ENCODE measurements around the gene PLAA. TPM values are rescaled to one million over a fixed set of nuclear protein-coding genes. Genes with fewer than 3 reads are reported as not detected.
A peak's percentile ranks its signal among the peaks of the same experiment; 100 is the strongest.

PLAA gene
- total RNA-seq, 4 donors from 2014 or later: 18.0 to 27.7 (median 23.8) TPM

GRCh38 chr9:26950521-26950920, 3.5 kb upstream of the PLAA start:
- H3K27ac ChIP-seq: no peak overlapping the region
- no peaks in the 10 kb centered on the region for H3K9me3 ChIP-seq
- no peak for DNase-seq
- 86 to 87% methylated on average over 1 of the region's 1 CpG for WGBS, 2 donors
- intact Hi-C loops (cut with DNase I): no loop called here
- no peak overlapping the region for H3K4me3 ChIP-seq
- TF ChIP-seq CTCF (IDR thresholded peaks at IDR 0.05) (no peak), POLR2A (IDR thresholded peaks at IDR 0.05) (no peak)
- H3K27me3 ChIP-seq: no peaks in the 10 kb centered on the region
- no peaks in the 10 kb centered on the region for H3K36me3 ChIP-seq
- peaks cover 9 to 20% (median 15%) of the 10 kb centered on the region in 3 donors for H3K4me1 ChIP-seq

- no peak overlapping the region for H3K27ac ChIP-seq
- H3K9me3 ChIP-seq: no peaks in the 10 kb centered on the region
- no peaks in the 10 kb centered on the region for H3K36me3 ChIP-seq
- TF ChIP-seq POLR2A (IDR thresholded peaks at IDR 0.05): no peak
- WGBS, 2 donors: 43 to 55% methylated on average over 6 of the region's 6 CpGs
- H3K4me3 ChIP-seq: no peak overlapping the region
- intact Hi-C loops (cut with DNase I): no loop called here
- H3K27me3 ChIP-seq: no peaks in the 10 kb centered on the region
- DNase-seq: no peak
- peaks cover 18 to 25% (median 18%) of the 10 kb centered on the region in 3 donors for H3K4me1 ChIP-seq
Observed at GRCh38 chr9:26949637-26950069, 2.6 kb upstream of the PLAA start.

GRCh38 chr9:26947736-26948135, 694 bp upstream of the PLAA start:
- Histone ChIP-seq H3K27me3 (no peaks in the 10 kb centered on the region), H3K27ac (peak overlapping the region; percentile 97 to 98 (median 98)), H3K4me1 (peaks cover 18 to 43% (median 20%) of the 10 kb centered on the region in 3 donors), H3K9me3 (no peaks in the 10 kb centered on the region), H3K36me3 (peaks cover 0 to 4% (median 0%) of the 10 kb centered on the region in 3 donors), H3K4me3 (peak overlapping the region; percentile 82 to 91 (median 88))
- no peak for DNase-seq
- TF ChIP-seq POLR2A (IDR thresholded peaks at IDR 0.05): no peak
- no peak for TF ChIP-seq CTCF (IDR thresholded peaks at IDR 0.05)
- WGBS, 2 donors: 2 to 3% methylated on average over 9 of the region's 9 CpGs
- intact Hi-C loops (cut with DNase I): no loop called here

GRCh38 chr9:26945591-26945990, 1.5 kb downstream of the PLAA start:
- Histone ChIP-seq H3K4me1 (peaks cover 18 to 60% (median 20%) of the 10 kb centered on the region in 3 donors), H3K9me3 (no peaks in the 10 kb centered on the region), H3K4me3 (peak overlapping the region in 3 of 4 donors; percentile 82 to 91 (median 86)), H3K27ac (peak overlapping the region in 1 of 4 donors; percentile 98), H3K36me3 (peaks cover 0 to 4% (median 0%) of the 10 kb centered on the region in 3 donors), H3K27me3 (no peaks in the 10 kb centered on the region)
- 22 to 23% methylated on average over 2 of the region's 2 CpGs for WGBS, 2 donors
- intact Hi-C loops (cut with DNase I): no loop called here
- TF ChIP-seq POLR2A (IDR thresholded peaks at IDR 0.05) (no peak), CTCF (IDR thresholded peaks at IDR 0.05) (no peak)
- no peak for DNase-seq

GRCh38 chr9:26940779-26941178, 6.3 kb downstream of the PLAA start:
- WGBS, 2 donors: 89 to 90% methylated on average over 1 of the region's 1 CpG

More at GRCh38 chr9:26940779-26941178, 6.3 kb downstream of the PLAA start:
- Histone ChIP-seq H3K4me1 (peaks cover 11 to 58% (median 13%) of the 10 kb centered on the region in 3 donors), H3K27me3 (no peaks in the 10 kb centered on the region), H3K9me3 (peaks cover 0 to 14% (median 0%) of the 10 kb centered on the region in 3 donors), H3K27ac (no peak overlapping the region), H3K36me3 (peaks cover 0 to 14% (median 0%) of the 10 kb centered on the region in 3 donors), H3K4me3 (no peak overlapping the region)
- no peak for TF ChIP-seq POLR2A (IDR thresholded peaks at IDR 0.05)
- TF ChIP-seq CTCF (IDR thresholded peaks at IDR 0.05): no peak
- intact Hi-C loops (cut with DNase I): no loop called here
- DNase-seq: no peak
